ENCODE measurements around the gene E2F1. TPM values are rescaled to one million over a fixed set of nuclear protein-coding genes. Genes with fewer than 3 reads are reported as not detected.

E2F1 gene
- total and polyA plus RNA-seq, 2 donors (not counting 1 experiment from before 2014, with no cell fraction given) = 2.4 to 2.7 TPM

DNA sequence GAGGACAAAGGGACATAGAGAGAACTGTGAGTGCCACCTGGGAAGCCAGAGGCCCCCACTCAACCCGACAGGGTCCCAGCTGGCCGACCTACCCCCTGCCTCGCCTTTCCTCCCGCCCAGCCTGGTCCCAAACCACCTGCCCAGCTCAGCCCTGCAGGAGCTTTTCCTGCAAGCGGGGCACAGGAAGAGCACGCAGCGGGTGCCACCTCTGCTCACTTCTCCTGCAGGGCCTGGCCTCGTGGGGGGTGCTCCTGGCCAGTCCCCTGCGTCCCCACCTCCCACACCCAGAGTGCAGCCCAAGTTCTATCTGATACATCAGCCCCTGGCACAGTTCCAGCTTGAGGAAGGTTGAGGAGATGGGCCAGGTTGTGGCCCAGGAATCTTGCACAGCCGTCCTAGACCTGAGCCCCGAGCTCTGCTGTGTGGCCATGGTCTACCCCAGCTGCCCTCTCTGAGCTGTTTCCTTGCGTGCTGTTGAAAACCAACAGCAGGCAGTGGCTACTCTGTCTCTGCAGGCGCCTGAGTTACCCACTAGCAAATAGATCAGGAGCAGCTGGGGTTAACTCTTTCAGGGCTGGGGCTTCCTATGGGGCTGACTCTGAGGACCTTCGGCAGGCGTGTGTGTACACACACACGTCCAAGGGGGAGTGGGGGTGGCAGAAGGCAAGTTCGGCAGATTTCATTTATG is 13.6 kb downstream of the E2F1 start:
- H3K79me2 ChIP-seq (ENCODE audit: control insufficient read depth, insufficient read depth, low read length) = peaks cover 3% of the 10 kb centered on the region
- intact Hi-C loops (cut with micrococcal nuclease) = no loop called here
- no peaks in the 10 kb centered on the region for H3K36me3 ChIP-seq (replicated peaks in 1 of 2; ENCODE audit: control extremely low read depth in 1 of 2, control insufficient read depth in 1 of 2, extremely low read depth in 1 of 2, insufficient read depth in 2 of 2, low read length in 1 of 2)
- no peak overlapping the region for H3K9ac ChIP-seq (ENCODE audit: low read length)
- DNase-seq (no peak), ATAC-seq (ENCODE audit: low read depth) (no peak)
- no peaks in the 10 kb centered on the region for H4K20me1 ChIP-seq (ENCODE audit: control insufficient read depth, insufficient read depth, low read length, poor library complexity, severe bottlenecking)
- peaks cover 15 to 31% of the 10 kb centered on the region in 2 donors for H3K4me1 ChIP-seq (ENCODE audit: control insufficient read depth in 2 of 2, insufficient read depth in 2 of 2, low read length in 2 of 2)
- H2AFZ ChIP-seq (ENCODE audit: insufficient read depth, low read depth, low read length, poor library complexity, severe bottlenecking) = no peak overlapping the region
- CTCF ChIA-PET = interaction anchor here (1.0 kb wide), 1 partner anchor 13 kb away, joined by 3 read pairs; no protein-coding TSS in a partner anchor
- no peak overlapping the region for H3K27ac ChIP-seq (ENCODE audit: low read length in 2 of 2)
- TF ChIP-seq CTCF (IDR thresholded peaks at IDR 0.05) (no peak), EZH2 (IDR thresholded peaks at IDR 0.05; ENCODE audit: borderline replicate concordance, insufficient read depth, low read depth, low read length, poor library complexity, severe bottlenecking) (no peak)
- no peak overlapping the region for H3K4me2 ChIP-seq (replicated peaks; ENCODE audit: low read depth, low read length, poor library complexity, severe bottlenecking)
- Mint-ChIP-seq H3K9me3 (ENCODE audit: insufficient read depth) (no peaks in the 10 kb centered on the region), H3K4me3 (peak overlapping the region; percentile 79), H3K27ac (no peak overlapping the region), H3K27me3 (no peaks in the 10 kb centered on the region), H3K4me1 (peaks cover 24% of the 10 kb centered on the region)
- H3K27me3 ChIP-seq (replicated peaks in 1 of 4; ENCODE audit: control extremely low read depth in 1 of 4, control insufficient read depth in 3 of 4, insufficient read depth in 4 of 4, low read length in 3 of 4) = no peaks in the 10 kb centered on the region
- POLR2A ChIA-PET = no interaction called here
- H3K9me3 ChIP-seq (ENCODE audit: control extremely low read depth in 1 of 3, control insufficient read depth in 2 of 3, insufficient read depth in 1 of 3, low read length in 2 of 3) = no peaks in the 10 kb centered on the region
- WGBS (ENCODE audit: insufficient coverage) = 79% methylated on average over 17 of the region's 17 CpGs
- H3K4me3 ChIP-seq (ENCODE audit: control extremely low read depth in 1 of 5, extremely low read depth in 1 of 5, insufficient read depth in 1 of 5, low read depth in 2 of 5, low read length in 4 of 5) = no peak overlapping the region

DNA sequence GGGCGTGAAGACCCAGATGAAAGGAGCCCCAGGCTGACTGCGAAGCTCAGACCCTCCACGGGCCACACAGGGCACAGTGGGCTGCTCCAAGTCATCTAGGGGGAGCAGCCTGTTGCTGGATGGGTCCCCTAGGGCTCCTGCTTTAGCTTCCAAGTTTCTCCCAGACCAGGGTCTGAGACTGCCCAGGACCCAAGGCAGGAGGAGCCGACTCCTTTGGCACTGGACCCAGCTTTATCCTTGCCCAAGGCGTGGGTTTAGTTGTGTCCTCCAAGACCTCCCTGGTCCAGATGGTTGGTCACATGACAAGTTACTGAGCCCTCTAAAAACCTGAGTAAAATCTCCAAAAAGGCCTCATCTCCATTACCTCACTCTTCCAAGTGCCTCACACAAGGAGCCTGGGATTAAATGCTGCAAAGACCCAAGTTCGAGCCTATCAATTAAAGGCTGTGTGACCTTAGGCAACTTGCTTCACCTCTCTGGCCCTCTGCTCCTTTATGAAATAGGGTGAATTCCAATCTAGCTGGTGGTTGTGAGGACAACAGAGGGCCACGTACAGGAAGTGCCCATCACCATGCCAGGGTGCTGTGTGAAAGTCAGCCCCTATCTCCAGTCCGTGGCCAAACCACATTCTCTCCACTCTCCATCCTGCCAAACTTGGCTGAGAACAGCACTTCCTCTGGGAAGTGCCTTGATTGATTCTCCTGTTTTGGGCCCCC is 14.5 kb downstream of the E2F1 start:
- TF ChIP-seq CTCF (IDR thresholded peaks at IDR 0.05) (no peak), EZH2 (IDR thresholded peaks at IDR 0.05; ENCODE audit: borderline replicate concordance, insufficient read depth, low read depth, low read length, poor library complexity, severe bottlenecking) (no peak)
- no peak overlapping the region for H3K27ac Mint-ChIP-seq
- intact Hi-C loops (cut with micrococcal nuclease) = no loop called here
- H3K27me3 Mint-ChIP-seq = no peaks in the 10 kb centered on the region
- H3K9me3 ChIP-seq (ENCODE audit: control extremely low read depth in 1 of 3, control insufficient read depth in 2 of 3, insufficient read depth in 1 of 3, low read length in 2 of 3) = no peaks in the 10 kb centered on the region
- H3K79me2 ChIP-seq (ENCODE audit: control insufficient read depth, insufficient read depth, low read length) = peaks cover 3% of the 10 kb centered on the region
- no peaks in the 10 kb centered on the region for H3K9me3 Mint-ChIP-seq (ENCODE audit: insufficient read depth)
- H3K36me3 ChIP-seq (replicated peaks in 1 of 2; ENCODE audit: control extremely low read depth in 1 of 2, control insufficient read depth in 1 of 2, extremely low read depth in 1 of 2, insufficient read depth in 2 of 2, low read length in 1 of 2) = no peaks in the 10 kb centered on the region
- CTCF ChIA-PET = interaction anchor here (0.8 to 6.1 kb wide), 3 partner anchors 9 to 105 kb away, joined by 3 to 53 read pairs (median 3); no protein-coding TSS in a partner anchor
- no peaks in the 10 kb centered on the region for H4K20me1 ChIP-seq (ENCODE audit: control insufficient read depth, insufficient read depth, low read length, poor library complexity, severe bottlenecking)
- H3K4me3 Mint-ChIP-seq = no peak overlapping the region
- peaks cover 27% of the 10 kb centered on the region for H3K4me1 Mint-ChIP-seq
- H3K27me3 ChIP-seq (replicated peaks in 1 of 4; ENCODE audit: control extremely low read depth in 1 of 4, control insufficient read depth in 3 of 4, insufficient read depth in 4 of 4, low read length in 3 of 4) = no peaks in the 10 kb centered on the region
- H3K4me2 ChIP-seq (replicated peaks; ENCODE audit: low read depth, low read length, poor library complexity, severe bottlenecking) = no peak overlapping the region
- 88% methylated on average over 6 of the region's 8 CpGs for WGBS (ENCODE audit: insufficient coverage)
- ATAC-seq (ENCODE audit: low read depth) (no peak), DNase-seq (no peak)
- H3K4me3 ChIP-seq (ENCODE audit: control extremely low read depth in 1 of 5, extremely low read depth in 1 of 5, insufficient read depth in 1 of 5, low read depth in 2 of 5, low read length in 4 of 5) = no peak overlapping the region
- POLR2A ChIA-PET = no interaction called here
- no peak overlapping the region for H3K9ac ChIP-seq (ENCODE audit: low read length)
- no peak overlapping the region for H3K27ac ChIP-seq (ENCODE audit: low read length in 2 of 2)
- peaks cover 15 to 33% of the 10 kb centered on the region in 2 donors for H3K4me1 ChIP-seq (ENCODE audit: control insufficient read depth in 2 of 2, insufficient read depth in 2 of 2, low read length in 2 of 2)
- no peak overlapping the region for H2AFZ ChIP-seq (ENCODE audit: insufficient read depth, low read depth, low read length, poor library complexity, severe bottlenecking)

Measured in B cell (primary cell).